ENCODE data around the gene CXCR6.
A peak's percentile ranks its signal among the peaks of the same experiment; 100 is the strongest.

Gene CXCR6

DNA sequence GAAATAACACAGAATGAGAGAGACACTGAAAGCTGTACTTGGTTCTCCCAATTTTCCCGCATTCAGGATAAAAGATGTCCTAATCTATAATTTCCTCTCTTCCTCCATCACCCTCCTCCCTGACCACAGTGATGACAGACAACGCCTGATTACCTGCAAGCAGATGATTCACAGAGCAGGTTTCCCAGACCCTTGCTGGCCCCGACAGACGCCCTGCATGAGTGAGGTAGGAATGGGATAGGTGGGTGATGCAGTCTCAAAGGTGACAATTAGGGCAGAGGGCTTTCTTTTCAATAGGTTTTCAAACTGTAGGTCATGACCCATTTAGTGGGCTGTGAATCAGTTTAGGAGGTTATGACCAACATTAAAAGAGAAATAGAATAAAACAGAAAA lies 5.2 kb upstream of the CXCR6 start:
- no peak overlapping the region for H3K4me2 ChIP-seq (ENCODE audit: insufficient read depth, low read length)
- H3K27me3 ChIP-seq (ENCODE audit: insufficient read depth, low read length, poor library complexity), result no peaks in the 10 kb centered on the region
- H4K20me1 ChIP-seq (ENCODE audit: insufficient read depth, low read length), result 0 out of 2 replicates have a peak, but pooled peaks cover 7% of the 10 kb centered on the region
- H3K4me3 ChIP-seq (ENCODE audit: low read depth in 1 of 2, low read length in 2 of 2), result no peak overlapping the region
- ATAC-seq (ENCODE audit: insufficient read depth, low read depth) (no peak), DNase-seq (no peak)
- H3K27ac ChIP-seq (ENCODE audit: low read length), result peak overlapping the region; percentile 59
- H2AFZ ChIP-seq (ENCODE audit: low read depth, low read length), result no peak overlapping the region
- no peak overlapping the region for H3K9ac ChIP-seq (ENCODE audit: low read depth, low read length)
- H3K9me3 ChIP-seq (ENCODE audit: insufficient read depth, low read length, severe bottlenecking), result no peaks in the 10 kb centered on the region
- peaks cover 42% of the 10 kb centered on the region for H3K4me1 ChIP-seq (ENCODE audit: insufficient read depth, low read length)
- H3K36me3 ChIP-seq (ENCODE audit: insufficient read depth, low read length), result peaks cover 82% of the 10 kb centered on the region
- peaks cover 29% of the 10 kb centered on the region for H3K79me2 ChIP-seq (ENCODE audit: insufficient read depth, low read length)
- no peak for TF ChIP-seq EZH2 (IDR thresholded peaks at IDR 0.05; ENCODE audit: borderline replicate concordance, low read depth, low read length, severe bottlenecking)
- TF ChIP-seq, protein P1, sequence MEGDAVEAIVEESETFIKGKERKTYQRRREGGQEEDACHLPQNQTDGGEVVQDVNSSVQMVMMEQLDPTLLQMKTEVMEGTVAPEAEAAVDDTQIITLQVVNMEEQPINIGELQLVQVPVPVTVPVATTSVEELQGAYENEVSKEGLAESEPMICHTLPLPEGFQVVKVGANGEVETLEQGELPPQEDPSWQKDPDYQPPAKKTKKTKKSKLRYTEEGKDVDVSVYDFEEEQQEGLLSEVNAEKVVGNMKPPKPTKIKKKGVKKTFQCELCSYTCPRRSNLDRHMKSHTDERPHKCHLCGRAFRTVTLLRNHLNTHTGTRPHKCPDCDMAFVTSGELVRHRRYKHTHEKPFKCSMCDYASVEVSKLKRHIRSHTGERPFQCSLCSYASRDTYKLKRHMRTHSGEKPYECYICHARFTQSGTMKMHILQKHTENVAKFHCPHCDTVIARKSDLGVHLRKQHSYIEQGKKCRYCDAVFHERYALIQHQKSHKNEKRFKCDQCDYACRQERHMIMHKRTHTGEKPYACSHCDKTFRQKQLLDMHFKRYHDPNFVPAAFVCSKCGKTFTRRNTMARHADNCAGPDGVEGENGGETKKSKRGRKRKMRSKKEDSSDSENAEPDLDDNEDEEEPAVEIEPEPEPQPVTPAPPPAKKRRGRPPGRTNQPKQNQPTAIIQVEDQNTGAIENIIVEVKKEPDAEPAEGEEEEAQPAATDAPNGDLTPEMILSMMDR (IDR thresholded peaks at IDR 0.05; ENCODE audit: borderline replicate concordance, extremely low read depth, low read length, poor library complexity, severe bottlenecking), result no peak

DNA sequence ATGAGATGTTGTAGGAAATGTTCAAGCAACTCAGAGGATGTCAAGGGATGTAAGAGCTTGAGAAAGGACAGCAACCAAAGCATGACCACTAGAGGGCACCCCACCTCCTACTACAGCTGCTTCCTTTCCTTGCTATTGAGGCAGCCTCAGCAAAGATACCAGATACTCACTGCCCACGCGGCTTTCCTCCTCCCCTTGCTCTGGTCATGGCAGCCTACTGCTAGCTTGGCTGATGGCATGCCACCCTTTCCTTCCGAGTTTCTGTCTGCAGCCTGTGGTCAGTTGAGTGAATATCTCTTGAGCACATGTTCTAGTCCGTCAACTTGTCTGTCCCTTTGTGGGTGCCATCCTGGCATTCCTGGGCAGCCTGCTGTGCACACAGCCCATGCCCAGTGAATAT lies 4.4 kb upstream of the CXCR6 start:
- peaks cover 29% of the 10 kb centered on the region for H3K79me2 ChIP-seq (ENCODE audit: insufficient read depth, low read length)
- no peaks in the 10 kb centered on the region for H3K9me3 ChIP-seq (ENCODE audit: insufficient read depth, low read length, severe bottlenecking)
- TF ChIP-seq EZH2 (IDR thresholded peaks at IDR 0.05; ENCODE audit: borderline replicate concordance, low read depth, low read length, severe bottlenecking), result no peak
- TF ChIP-seq, protein P1 (IDR thresholded peaks at IDR 0.05; ENCODE audit: borderline replicate concordance, extremely low read depth, low read length, poor library complexity, severe bottlenecking), result peak; percentile 99
- H3K4me1 ChIP-seq (ENCODE audit: insufficient read depth, low read length), result peaks cover 50% of the 10 kb centered on the region
- H3K27me3 ChIP-seq (ENCODE audit: insufficient read depth, low read length, poor library complexity), result no peaks in the 10 kb centered on the region
- no peak overlapping the region for H3K9ac ChIP-seq (ENCODE audit: low read depth, low read length)
- DNase-seq (peak; percentile 91), ATAC-seq (ENCODE audit: insufficient read depth, low read depth) (peak; percentile 73)
- H3K27ac ChIP-seq (ENCODE audit: low read length), result peak overlapping the region; percentile 73
- peaks cover 73% of the 10 kb centered on the region for H3K36me3 ChIP-seq (ENCODE audit: insufficient read depth, low read length)
- H3K4me3 ChIP-seq (ENCODE audit: low read depth in 1 of 2, low read length in 2 of 2), result no peak overlapping the region
- no peak overlapping the region for H3K4me2 ChIP-seq (ENCODE audit: insufficient read depth, low read length)
- H2AFZ ChIP-seq (ENCODE audit: low read depth, low read length), result no peak overlapping the region
- H4K20me1 ChIP-seq (ENCODE audit: insufficient read depth, low read length), result 0 out of 2 replicates have a peak, but pooled peaks cover 7% of the 10 kb centered on the region

DNA sequence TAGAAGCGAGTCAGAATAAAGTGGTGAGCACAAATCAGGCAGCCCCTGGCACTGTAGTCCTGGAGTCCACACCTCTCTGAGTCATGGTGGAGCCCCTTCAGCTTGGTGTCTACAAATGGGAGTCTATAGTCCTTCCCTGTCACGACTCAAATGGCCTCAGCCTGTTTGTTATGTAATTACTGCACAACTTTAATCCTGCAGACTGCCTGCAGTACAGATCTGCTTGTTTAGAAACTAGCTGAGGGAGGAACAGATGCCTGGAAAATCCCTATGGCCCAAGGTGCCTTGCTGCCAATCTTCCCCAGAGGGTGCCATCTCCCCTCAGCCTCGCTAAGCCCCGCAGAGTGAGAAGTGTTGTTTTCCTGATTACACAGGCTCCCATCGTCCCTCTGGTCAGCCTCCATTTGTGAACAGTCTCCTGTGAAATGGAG lies 3.9 kb upstream of the CXCR6 start:
- peak overlapping the region; percentile 73 for H3K27ac ChIP-seq (ENCODE audit: low read length)
- H3K9me3 ChIP-seq (ENCODE audit: insufficient read depth, low read length, severe bottlenecking), result no peaks in the 10 kb centered on the region
- no peak for TF ChIP-seq EZH2 (IDR thresholded peaks at IDR 0.05; ENCODE audit: borderline replicate concordance, low read depth, low read length, severe bottlenecking)
- TF ChIP-seq, protein P1 (IDR thresholded peaks at IDR 0.05; ENCODE audit: borderline replicate concordance, extremely low read depth, low read length, poor library complexity, severe bottlenecking), result no peak
- H3K79me2 ChIP-seq (ENCODE audit: insufficient read depth, low read length), result peaks cover 29% of the 10 kb centered on the region
- H3K27me3 ChIP-seq (ENCODE audit: insufficient read depth, low read length, poor library complexity), result no peaks in the 10 kb centered on the region
- no peak overlapping the region for H3K4me3 ChIP-seq (ENCODE audit: low read depth in 1 of 2, low read length in 2 of 2)
- no peak overlapping the region for H2AFZ ChIP-seq (ENCODE audit: low read depth, low read length)
- no peak for DNase-seq
- peaks cover 69% of the 10 kb centered on the region for H3K36me3 ChIP-seq (ENCODE audit: insufficient read depth, low read length)
- H3K4me2 ChIP-seq (ENCODE audit: insufficient read depth, low read length), result no peak overlapping the region
- 0 out of 2 replicates have a peak, but pooled peaks cover 7% of the 10 kb centered on the region for H4K20me1 ChIP-seq (ENCODE audit: insufficient read depth, low read length)
- no peak for ATAC-seq (ENCODE audit: insufficient read depth, low read depth)
- peaks cover 55% of the 10 kb centered on the region for H3K4me1 ChIP-seq (ENCODE audit: insufficient read depth, low read length)
- H3K9ac ChIP-seq (ENCODE audit: low read depth, low read length), result no peak overlapping the region

Data from DND-41 (cell line).